Activated CD8-positive, alpha-beta T cell treated with anti-CD3 and anti-CD28 coated beads for 36 hours (primary cell): ENCODE measurements around the gene KRT85. TPM values are rescaled to one million over a fixed set of nuclear protein-coding genes. Genes with fewer than 3 reads are reported as not detected.
A peak's percentile ranks its signal among the peaks of the same experiment; 100 is the strongest.

Experiments
- ATAC-seq: fragments of 200-7000 bp; cut with Tn5 transposase; one replicate; pipeline ENCODE4 v1.10.0; 2021; ENCODE audit warnings: mild to moderate bottlenecking, moderate library complexity
- CTCF ChIA-PET: fragments of 350-600 bp; sonication (Branson Sonifier 250); formaldehyde crosslinking; loops from one replicate; lab custom pipeline; 2021; ENCODE audit warnings: antibody characterized with exemption; lab: Charles Lee
- POLR2A ChIA-PET: fragments of 350-600 bp; sonication (Branson Sonifier 250); formaldehyde crosslinking; loops from one replicate; lab custom pipeline; 2021; ENCODE audit warnings: antibody characterized with exemption; lab: Charles Lee
- DNase-seq: peaks from one replicate; pipeline ENCODE4 v3.0.0-alpha.2; 2020
- H3K27ac Mint-ChIP-seq: one replicate; pipeline ENCODE4 v1.8.0; 2021; ENCODE audit warnings: mild to moderate bottlenecking, mixed read lengths
- H3K27me3 Mint-ChIP-seq: one replicate; pipeline ENCODE4 v1.8.0; 2021; ENCODE audit warnings: mixed read lengths
- H3K36me3 Mint-ChIP-seq: one replicate; pipeline ENCODE4 v1.8.0; 2021; ENCODE audit warnings: low read depth, mixed read lengths
- H3K4me1 Mint-ChIP-seq: one replicate; pipeline ENCODE4 v1.8.0; 2021; ENCODE audit warnings: low read depth, mixed read lengths
- H3K4me3 Mint-ChIP-seq: one replicate; pipeline ENCODE4 v1.8.0; 2021; ENCODE audit warnings: mild to moderate bottlenecking, moderate library complexity, mixed read lengths
- H3K9me3 Mint-ChIP-seq: one replicate; pipeline ENCODE4 v1.8.0; 2021; ENCODE audit warnings: mixed read lengths
- intact Hi-C: fragments of 100-400 bp; cut with micrococcal nuclease; formaldehyde crosslinking; loops from one replicate; pipeline ENCODE4 v1.10.0; 2022
- total RNA-seq, 2 experiments: library from RNA; stranded (reverse); gene quantifications; one replicate each; pipeline ENCODE4 v1.2.3, GENCODE V29; 2021
- TF ChIP-seq, protein P1 (sequence below): fragments of 200-600 bp; IDR thresholded peaks from one replicate; pipeline ENCODE4 v1.8.0; 2022; ENCODE audit warnings: antibody characterized with exemption, mild to moderate bottlenecking

KRT85 gene
- total RNA-seq, 2 experiments from 2014 or later = not detected

DNA sequence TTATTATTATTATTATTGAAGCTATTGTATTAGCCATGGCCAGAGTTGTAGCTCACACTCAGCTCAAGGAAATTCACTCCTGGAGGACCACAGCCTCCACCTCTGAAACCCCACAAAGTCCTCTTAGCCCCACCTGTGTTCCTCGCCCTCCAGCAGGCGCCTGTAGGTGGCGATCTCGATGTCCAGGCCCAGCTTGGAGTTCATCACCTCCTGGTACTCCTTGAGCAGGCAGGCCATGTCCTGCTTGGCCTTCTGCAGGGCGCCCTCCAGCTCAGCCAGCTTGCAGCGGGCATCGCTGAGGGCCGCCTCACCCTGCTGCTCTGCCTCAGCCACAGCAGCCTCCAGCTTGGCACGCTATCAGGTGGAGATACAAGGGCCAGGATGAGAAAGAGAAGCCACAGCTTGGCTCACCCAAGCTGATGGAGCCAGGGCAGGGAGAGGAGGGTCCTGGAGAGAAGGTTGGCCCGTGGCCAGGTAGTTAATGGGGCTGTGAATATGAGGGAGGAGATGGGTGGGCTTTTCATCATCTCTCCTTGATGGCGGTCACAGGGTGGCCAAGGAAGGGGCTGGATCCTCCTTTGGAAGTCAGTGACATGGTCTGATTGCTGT is 5.1 kb downstream of the KRT85 start:
- no peaks in the 10 kb centered on the region for H3K9me3 Mint-ChIP-seq
- no peak overlapping the region for H3K27ac Mint-ChIP-seq
- H3K4me1 Mint-ChIP-seq = peaks cover 24% of the 10 kb centered on the region
- ATAC-seq (no peak), DNase-seq (peak; percentile 38)
- no peaks in the 10 kb centered on the region for H3K36me3 Mint-ChIP-seq
- no peak overlapping the region for H3K4me3 Mint-ChIP-seq
- CTCF ChIA-PET = interaction anchor here (0.9 to 3.2 kb wide), 11 partner anchors 9 to 518 kb away, joined by 3 to 28 read pairs (median 5); no protein-coding TSS in a partner anchor
- intact Hi-C loops = no loop called here
- TF ChIP-seq, protein P1, sequence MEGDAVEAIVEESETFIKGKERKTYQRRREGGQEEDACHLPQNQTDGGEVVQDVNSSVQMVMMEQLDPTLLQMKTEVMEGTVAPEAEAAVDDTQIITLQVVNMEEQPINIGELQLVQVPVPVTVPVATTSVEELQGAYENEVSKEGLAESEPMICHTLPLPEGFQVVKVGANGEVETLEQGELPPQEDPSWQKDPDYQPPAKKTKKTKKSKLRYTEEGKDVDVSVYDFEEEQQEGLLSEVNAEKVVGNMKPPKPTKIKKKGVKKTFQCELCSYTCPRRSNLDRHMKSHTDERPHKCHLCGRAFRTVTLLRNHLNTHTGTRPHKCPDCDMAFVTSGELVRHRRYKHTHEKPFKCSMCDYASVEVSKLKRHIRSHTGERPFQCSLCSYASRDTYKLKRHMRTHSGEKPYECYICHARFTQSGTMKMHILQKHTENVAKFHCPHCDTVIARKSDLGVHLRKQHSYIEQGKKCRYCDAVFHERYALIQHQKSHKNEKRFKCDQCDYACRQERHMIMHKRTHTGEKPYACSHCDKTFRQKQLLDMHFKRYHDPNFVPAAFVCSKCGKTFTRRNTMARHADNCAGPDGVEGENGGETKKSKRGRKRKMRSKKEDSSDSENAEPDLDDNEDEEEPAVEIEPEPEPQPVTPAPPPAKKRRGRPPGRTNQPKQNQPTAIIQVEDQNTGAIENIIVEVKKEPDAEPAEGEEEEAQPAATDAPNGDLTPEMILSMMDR = peak; percentile 18
- peaks cover 3% of the 10 kb centered on the region for H3K27me3 Mint-ChIP-seq
- POLR2A ChIA-PET = interaction anchor here (1.0 to 2.3 kb wide), 2 partner anchors 10 to 12 kb away, joined by 3 to 5 read pairs; no protein-coding TSS in a partner anchor

DNA sequence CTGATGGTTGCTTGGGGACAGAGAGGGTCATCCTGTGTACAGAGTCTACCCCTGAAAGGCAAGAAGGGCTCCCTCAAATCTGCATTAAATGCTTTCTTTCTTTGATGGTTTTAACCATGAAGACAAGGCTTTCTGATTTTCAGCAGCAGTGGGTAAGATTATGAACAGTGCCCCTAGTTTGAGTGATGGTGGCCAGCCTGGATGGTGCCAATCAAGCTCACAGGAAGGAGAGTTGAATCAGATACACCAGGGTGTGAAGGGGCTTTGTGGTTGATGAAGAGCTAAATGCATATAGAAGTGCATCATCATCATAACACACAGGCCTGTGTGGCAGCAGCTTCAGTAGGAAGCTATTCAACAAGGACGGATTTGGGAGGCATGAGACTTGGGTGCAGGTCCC is 5.7 kb downstream of the KRT85 start:
- Mint-ChIP-seq H3K9me3 (no peaks in the 10 kb centered on the region), H3K4me1 (peaks cover 24% of the 10 kb centered on the region), H3K36me3 (no peaks in the 10 kb centered on the region), H3K27ac (no peak overlapping the region), H3K4me3 (no peak overlapping the region), H3K27me3 (peaks cover 2% of the 10 kb centered on the region)
- intact Hi-C loops = no loop called here
- ChIA-PET POLR2A (interaction anchor here (1.0 to 2.3 kb wide), 3 partner anchors 9 to 533 kb away, joined by 3 to 5 read pairs (median 4); no protein-coding TSS in a partner anchor), CTCF (interaction anchor here (0.9 to 3.2 kb wide), 12 partner anchors 9 to 518 kb away, joined by 3 to 28 read pairs (median 4); partner anchors contain the start of gene KRT83)
- TF ChIP-seq, protein P1 = no peak
- DNase-seq (peak; percentile 10), ATAC-seq (no peak)

DNA sequence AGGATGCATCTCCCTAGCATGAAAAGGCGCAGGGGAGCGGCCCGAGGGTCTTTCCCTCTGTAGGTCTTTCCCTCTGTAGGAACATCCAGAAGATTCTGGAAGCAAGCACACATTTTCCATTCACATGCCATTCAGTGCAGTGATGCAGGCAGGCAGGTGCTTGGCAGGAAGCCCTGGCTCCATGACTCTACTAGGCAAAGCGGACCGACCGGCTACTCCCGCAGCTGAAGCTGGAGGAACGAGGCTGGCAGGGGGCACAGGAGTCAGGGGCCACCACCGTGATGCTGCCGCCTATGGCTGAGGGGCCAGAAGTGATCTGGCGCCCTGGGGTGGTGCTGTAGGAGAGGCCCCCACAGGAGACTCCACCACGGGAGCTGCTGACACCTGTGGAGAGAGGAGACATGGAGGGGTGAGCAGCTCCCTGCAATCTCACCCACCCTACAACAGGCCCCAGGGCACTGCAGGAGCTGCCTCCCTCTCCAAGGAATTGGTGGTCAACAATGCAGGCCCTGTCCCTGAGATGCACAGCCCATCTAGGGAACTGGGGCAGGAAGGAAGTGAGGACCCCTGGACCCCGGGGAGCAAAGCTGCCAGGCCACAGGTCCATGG is 6.5 kb downstream of the KRT85 start:
- Mint-ChIP-seq H3K9me3 (no peaks in the 10 kb centered on the region), H3K4me3 (no peak overlapping the region), H3K27ac (no peak overlapping the region)

DNA sequence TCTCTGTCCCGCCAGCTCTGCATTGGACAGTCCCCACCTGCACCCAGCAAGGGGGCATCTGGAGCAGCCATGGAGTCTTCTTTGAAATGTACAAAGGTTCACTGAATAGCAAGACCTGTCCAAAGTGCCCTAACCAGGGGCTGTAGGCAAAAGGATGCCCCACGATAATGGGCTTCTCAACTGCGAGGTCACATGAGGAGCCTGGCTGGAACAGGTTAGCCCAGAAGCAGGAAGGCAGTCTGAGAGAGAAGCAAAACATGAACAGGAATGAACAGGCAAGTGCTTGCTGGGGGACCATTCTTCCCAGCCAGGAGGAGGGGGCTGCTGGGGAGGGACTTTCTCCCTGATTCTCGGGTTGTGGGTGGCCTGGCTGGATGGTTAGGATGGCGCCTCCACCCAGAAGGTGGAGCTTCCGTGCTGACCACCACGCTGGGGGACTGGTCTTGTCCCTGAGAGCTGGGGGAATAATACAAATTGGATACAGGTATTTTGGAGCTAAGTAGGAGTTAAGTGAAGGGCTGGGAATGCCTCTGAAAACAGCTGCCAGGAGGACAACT is 7.1 kb downstream of the KRT85 start:
- H3K4me1 Mint-ChIP-seq = peaks cover 24% of the 10 kb centered on the region
- no peaks in the 10 kb centered on the region for H3K9me3 Mint-ChIP-seq
- ChIA-PET CTCF (interaction anchor here (0.7 to 3.2 kb wide), 7 partner anchors 8 to 520 kb away, joined by 3 to 28 read pairs (median 10); no protein-coding TSS in a partner anchor), POLR2A (interaction anchor here (2.3 kb wide), 1 partner anchor 10 kb away, joined by 5 read pairs; no protein-coding TSS in a partner anchor)
- TF ChIP-seq, protein P1 = no peak
- no peak overlapping the region for H3K27ac Mint-ChIP-seq
- DNase-seq (no peak), ATAC-seq (no peak)
- no peaks in the 10 kb centered on the region for H3K27me3 Mint-ChIP-seq
- no peak overlapping the region for H3K4me3 Mint-ChIP-seq
- intact Hi-C loops = no loop called here
- no peaks in the 10 kb centered on the region for H3K36me3 Mint-ChIP-seq

More for the DNA sequence above, 6.5 kb downstream of the KRT85 start:
- no peaks in the 10 kb centered on the region for H3K36me3 Mint-ChIP-seq
- ATAC-seq (no peak), DNase-seq (no peak)
- POLR2A ChIA-PET = interaction anchor here (1.1 to 2.3 kb wide), 2 partner anchors 10 to 534 kb away, joined by 4 to 5 read pairs; no protein-coding TSS in a partner anchor
- H3K27me3 Mint-ChIP-seq = no peaks in the 10 kb centered on the region
- TF ChIP-seq, protein P1 = no peak
- peaks cover 24% of the 10 kb centered on the region for H3K4me1 Mint-ChIP-seq
- intact Hi-C loops = no loop called here
- CTCF ChIA-PET = interaction anchor here (0.7 to 3.2 kb wide), 9 partner anchors 9 to 519 kb away, joined by 3 to 28 read pairs (median 5); partner anchors contain the start of gene KRT83
